ENCODE results near the gene ATP6V1G1. TPM values are rescaled to one million over a fixed set of nuclear protein-coding genes. Genes with fewer than 3 reads are reported as not detected.

ATP6V1G1 gene
- total RNA-seq, 2 donors from 2014 or later, result 59.4 to 74.4 TPM

DNA sequence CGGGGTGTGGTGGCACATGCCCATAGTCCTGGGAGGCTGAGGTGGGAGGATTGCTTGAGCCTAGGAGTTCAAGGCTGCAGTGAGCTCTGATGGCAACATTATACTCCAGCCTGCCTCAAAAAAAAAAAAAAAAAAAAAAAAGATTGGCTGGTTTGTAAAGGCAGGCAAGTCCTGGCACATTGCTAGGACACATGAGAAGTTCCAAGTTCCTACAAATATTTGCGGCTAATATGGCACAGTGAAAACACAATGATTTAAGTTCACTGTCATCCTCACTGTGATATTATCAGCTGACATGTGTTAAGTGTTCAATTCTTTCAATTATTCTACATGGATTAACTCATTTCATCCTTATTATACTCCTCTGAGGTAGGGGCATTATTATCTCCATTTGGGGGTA, 43.6 kb downstream of the ATP6V1G1 start:
- no peaks in the 10 kb centered on the region for H3K27me3 ChIP-seq
- no peak overlapping the region for H3K4me3 ChIP-seq
- H3K9me3 ChIP-seq, result no peaks in the 10 kb centered on the region
- no peak overlapping the region for H3K27ac ChIP-seq
- H3K36me3 ChIP-seq, result no peaks in the 10 kb centered on the region
- H3K9ac ChIP-seq (ENCODE audit: low read depth in 2 of 2, low read length in 2 of 2), result no peak overlapping the region
- no peaks in the 10 kb centered on the region for H3K4me1 ChIP-seq
- no peak for DNase-seq
- intact Hi-C loops (cut with DNase I), result no loop called here
- TF ChIP-seq, protein P1, sequence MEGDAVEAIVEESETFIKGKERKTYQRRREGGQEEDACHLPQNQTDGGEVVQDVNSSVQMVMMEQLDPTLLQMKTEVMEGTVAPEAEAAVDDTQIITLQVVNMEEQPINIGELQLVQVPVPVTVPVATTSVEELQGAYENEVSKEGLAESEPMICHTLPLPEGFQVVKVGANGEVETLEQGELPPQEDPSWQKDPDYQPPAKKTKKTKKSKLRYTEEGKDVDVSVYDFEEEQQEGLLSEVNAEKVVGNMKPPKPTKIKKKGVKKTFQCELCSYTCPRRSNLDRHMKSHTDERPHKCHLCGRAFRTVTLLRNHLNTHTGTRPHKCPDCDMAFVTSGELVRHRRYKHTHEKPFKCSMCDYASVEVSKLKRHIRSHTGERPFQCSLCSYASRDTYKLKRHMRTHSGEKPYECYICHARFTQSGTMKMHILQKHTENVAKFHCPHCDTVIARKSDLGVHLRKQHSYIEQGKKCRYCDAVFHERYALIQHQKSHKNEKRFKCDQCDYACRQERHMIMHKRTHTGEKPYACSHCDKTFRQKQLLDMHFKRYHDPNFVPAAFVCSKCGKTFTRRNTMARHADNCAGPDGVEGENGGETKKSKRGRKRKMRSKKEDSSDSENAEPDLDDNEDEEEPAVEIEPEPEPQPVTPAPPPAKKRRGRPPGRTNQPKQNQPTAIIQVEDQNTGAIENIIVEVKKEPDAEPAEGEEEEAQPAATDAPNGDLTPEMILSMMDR (IDR thresholded peaks at IDR 0.05), result no peak

GRCh38 chr9:114633438-114634089, 46.0 kb downstream of the ATP6V1G1 start:
- Histone ChIP-seq H3K4me3 (no peak overlapping the region), H3K4me1 (no peaks in the 10 kb centered on the region), H3K9me3 (no peaks in the 10 kb centered on the region), H3K9ac (ENCODE audit: low read depth in 2 of 2, low read length in 2 of 2) (no peak overlapping the region), H3K27me3 (no peaks in the 10 kb centered on the region), H3K36me3 (no peaks in the 10 kb centered on the region), H3K27ac (no peak overlapping the region)
- intact Hi-C loops (cut with DNase I), result no loop called here
- TF ChIP-seq, protein P1 (IDR thresholded peaks at IDR 0.05), result no peak
- DNase-seq, result no peak

- Histone ChIP-seq H3K9ac (ENCODE audit: low read depth in 2 of 2, low read length in 2 of 2) (no peak overlapping the region), H3K36me3 (no peaks in the 10 kb centered on the region), H3K27ac (no peak overlapping the region), H3K9me3 (no peaks in the 10 kb centered on the region), H3K4me1 (no peaks in the 10 kb centered on the region), H3K4me3 (no peak overlapping the region), H3K27me3 (no peaks in the 10 kb centered on the region)
- TF ChIP-seq, protein P1 (IDR thresholded peaks at IDR 0.05), result no peak
- no peak for DNase-seq
- intact Hi-C loops (cut with DNase I), result no loop called here
Observed at GRCh38 chr9:114634387-114634786, 46.8 kb downstream of the ATP6V1G1 start.

GRCh38 chr9:114638404-114638803, 50.8 kb downstream of the ATP6V1G1 start:
- intact Hi-C loops (cut with DNase I), result loop anchor here (2.0 kb wide), 1 partner anchor 20 kb away; no protein-coding TSS in a partner anchor
- DNase-seq, result no peak
- Histone ChIP-seq H3K36me3 (no peaks in the 10 kb centered on the region), H3K4me3 (no peak overlapping the region), H3K27me3 (no peaks in the 10 kb centered on the region), H3K9ac (ENCODE audit: low read depth in 2 of 2, low read length in 2 of 2) (no peak overlapping the region), H3K9me3 (no peaks in the 10 kb centered on the region), H3K27ac (no peak overlapping the region), H3K4me1 (no peaks in the 10 kb centered on the region)
- TF ChIP-seq, protein P1 (IDR thresholded peaks at IDR 0.05), result no peak

DNA sequence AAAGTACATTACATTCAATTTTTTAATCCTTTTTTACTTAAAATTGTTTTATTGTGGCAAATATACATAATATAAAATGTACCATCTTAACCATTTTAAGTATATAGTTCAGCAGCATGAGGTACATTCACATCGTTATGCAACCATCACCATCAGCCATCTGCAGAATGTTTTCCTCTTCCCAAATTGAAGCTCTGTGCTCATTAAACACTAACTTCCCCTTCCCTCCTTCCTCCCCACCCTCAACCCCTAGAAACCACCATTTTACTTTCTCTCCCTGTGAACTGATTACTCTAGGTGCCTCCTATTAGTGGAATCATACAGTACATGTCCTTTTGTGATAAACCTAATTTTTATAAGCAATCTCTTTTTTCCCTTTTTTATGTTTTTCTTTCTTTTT, 54.4 kb downstream of the ATP6V1G1 start:
- intact Hi-C loops (cut with DNase I), result no loop called here
- no peak overlapping the region for H3K27ac ChIP-seq
- no peaks in the 10 kb centered on the region for H3K36me3 ChIP-seq
- no peak overlapping the region for H3K9ac ChIP-seq (ENCODE audit: low read depth in 2 of 2, low read length in 2 of 2)
- H3K4me1 ChIP-seq, result no peaks in the 10 kb centered on the region
- H3K9me3 ChIP-seq, result no peaks in the 10 kb centered on the region
- no peaks in the 10 kb centered on the region for H3K27me3 ChIP-seq
- TF ChIP-seq, protein P1 (IDR thresholded peaks at IDR 0.05), result no peak
- H3K4me3 ChIP-seq, result no peak overlapping the region
- no peak for DNase-seq
